Activated naive CD4-positive, alpha-beta T cell treated with anti-CD3 and anti-CD28 coated beads, Interleukin-2, amount 50 U/mL, for 16 hours (primary cell): Measurements from ENCODE around the gene NES.
"Not testable (repeated sequence)": the region's sequence is repeated elsewhere in the genome, so short reads cannot be mapped to it uniquely, and the experiment has no call there.

Experiments used
- DNase-seq: peaks from one replicate; pipeline ENCODE4 v3.0.0-alpha.2; 2020

Gene NES

DNA sequence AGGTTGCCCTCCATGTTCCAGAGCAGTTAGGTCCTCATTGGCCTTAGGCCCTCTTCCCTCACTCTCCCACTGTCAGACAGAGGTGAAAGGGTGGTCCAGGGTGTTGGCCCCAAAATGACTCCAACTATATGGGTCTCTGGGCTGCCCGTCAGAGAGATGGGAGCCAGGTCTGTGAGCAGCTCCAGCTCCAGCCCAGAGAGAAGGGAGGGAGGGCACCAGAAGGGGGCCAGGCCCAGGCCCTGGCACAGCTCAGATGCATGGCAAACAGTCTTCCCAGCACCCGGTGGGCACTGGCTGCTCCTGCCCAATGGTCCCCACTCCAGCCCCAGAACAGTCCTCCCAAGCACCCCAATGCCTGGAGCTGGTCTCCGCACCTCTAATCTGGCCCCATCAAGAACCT is 33.1 kb downstream of the NES start:
- no peak for DNase-seq

DNA sequence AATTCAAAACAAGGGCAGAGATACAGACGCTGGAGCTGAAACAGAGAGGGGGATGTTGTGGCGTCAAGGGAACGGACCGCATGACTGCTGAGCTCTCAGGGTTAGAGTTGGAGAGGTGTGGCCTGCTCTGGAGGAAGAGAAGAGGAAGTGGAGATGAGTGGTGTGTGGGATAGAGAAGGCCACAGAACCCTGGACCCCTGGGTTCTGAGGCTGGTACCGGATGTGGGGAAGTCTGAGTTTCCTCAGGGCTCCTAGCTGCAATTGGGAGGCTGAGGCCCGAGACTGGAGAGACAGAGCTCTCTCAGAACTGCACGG is 33.5 kb downstream of the NES start:
- no peak for DNase-seq

DNA sequence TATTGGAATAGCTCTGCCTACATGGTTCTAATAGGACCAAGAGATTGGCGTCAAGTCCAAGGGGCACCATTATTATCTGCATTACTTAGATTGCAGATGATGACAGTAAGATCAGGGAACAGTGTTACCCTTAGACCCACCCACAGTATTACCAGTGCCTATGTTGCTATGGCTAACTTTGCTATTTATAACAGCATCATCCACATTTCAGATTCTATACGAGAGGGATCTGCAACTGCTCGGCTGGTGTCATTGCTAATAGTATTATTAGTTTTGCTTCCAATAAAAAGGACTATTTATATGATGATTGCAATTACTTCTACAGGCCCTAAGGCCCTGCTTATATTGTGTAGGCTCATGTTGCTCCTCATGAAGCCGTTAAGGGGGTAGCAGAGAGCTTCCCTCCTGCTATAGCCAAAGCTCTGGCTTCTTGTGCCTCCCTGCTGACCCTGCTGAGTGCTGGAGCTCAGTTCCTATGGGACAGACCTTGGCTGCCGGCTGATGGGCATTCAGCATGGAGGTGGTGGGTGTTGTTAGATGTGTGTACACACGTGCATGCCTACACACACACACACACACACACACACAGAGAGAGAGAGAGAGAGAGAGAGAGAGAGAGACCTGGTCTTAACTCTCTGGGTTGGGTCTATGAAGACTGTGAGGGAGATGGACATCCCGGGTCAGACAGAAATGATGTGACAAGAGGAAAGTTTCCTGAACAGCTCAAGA is 34.0 kb downstream of the NES start:
- no peak for DNase-seq

DNA sequence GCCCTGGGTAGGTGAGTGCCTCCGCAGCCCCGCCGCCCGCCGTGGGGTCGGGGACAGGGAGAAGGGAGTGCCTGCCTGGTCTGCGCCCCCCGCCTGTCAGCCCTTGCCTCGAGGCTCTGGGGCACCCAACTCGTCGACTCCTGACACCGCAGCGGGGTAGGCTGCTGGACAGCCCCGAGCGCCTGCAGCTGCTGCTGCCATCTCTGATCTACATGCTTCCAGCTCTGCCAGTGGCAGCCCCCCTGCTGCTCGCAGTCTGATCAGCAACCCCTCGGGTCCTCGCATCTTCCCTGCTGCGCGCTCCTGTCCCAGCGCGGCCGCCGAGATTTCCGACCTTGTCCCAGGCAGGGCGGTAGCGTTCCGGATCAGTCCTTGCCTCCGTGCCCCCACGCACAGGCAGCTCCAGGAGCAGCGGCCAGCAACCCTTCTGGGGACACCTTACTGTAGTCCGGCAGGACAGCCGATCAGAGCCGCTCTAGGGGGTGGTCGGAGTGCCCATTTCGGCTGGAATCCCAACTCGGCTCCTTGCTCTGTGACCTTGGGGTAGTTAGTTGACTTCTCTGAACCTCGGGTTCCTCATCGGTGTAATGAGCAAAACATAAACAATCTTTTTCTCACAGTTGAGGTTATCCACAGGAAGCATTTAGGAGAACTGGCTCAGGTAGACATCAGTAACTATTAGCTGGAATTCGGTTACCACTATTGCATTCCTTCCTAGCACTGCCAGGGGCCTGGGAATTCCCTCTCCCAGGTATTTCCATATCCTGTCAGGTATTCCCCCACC is 34.8 kb downstream of the NES start:
- DNase-seq, result no peak

DNA sequence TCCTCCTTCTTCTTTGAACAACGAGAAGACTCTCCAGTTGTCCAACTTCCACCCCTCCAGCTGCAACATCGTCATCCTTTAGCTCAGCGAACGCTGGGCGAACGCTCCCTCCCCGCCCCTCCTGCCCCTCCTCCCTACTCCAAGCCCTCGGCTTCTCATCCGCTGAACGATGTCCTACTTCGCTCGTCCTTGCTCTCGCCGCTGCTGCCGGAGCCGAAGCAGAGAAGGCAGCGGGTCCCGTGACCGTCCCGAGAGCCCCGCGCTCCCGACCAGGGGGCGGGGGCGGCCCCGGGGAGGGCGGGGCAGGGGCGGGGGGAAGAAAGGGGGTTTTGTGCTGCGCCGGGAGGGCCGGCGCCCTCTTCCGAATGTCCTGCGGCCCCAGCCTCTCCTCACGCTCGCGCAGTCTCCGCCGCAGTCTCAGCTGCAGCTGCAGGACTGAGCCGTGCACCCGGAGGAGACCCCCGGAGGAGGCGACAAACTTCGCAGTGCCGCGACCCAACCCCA is 35.4 kb downstream of the NES start, which contains the start of gene BCAN:
TSS of gene BCAN (plus strand) at position 357 of the 504 bp plus-strand sequence. CDS start 3,938 bp downstream, outside the sequence.
- DNase-seq, result peak; percentile 28

DNA sequence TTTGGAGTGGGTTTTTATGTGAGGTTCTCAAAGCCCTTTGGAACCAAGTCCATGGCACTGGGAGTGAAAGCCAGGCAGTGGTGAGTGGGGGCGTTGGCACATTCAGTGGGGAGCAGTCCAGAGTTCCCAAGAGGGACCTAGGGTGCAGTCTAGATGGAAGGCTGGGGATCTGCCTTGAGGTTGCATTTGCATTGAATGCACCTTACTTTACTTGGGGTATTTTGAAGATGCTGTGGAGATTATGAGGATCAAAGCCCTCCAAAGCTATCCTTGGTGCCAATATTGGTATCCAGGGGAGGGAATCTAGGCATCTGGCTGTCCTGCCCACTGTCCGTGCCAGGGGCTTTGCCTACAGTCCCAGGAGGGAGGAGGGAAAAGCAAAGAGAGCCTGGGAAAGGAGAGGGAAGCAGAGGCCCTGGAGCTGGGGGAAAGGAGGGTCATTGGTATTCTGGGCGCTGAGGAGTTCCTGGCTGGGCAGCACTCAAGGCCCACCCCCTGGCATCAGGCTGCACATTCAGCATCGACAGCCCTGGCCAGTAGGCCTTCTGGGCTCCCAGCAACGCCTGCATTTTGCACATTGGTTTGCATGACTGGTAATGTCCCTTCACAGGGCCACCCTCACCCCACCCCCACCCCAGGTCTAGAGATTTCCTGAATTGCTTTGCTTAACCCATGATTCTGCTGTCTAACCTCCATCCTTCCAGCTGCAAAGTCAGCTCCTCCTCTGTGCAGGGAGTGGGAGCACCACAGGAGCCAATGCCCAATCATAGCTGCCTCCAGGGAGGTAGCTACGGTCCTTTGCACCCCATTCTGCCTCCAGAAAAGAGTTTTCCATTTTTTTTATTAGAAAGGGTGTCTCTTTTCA is 36.1 kb downstream of the NES start:
- DNase-seq, result no peak

DNA sequence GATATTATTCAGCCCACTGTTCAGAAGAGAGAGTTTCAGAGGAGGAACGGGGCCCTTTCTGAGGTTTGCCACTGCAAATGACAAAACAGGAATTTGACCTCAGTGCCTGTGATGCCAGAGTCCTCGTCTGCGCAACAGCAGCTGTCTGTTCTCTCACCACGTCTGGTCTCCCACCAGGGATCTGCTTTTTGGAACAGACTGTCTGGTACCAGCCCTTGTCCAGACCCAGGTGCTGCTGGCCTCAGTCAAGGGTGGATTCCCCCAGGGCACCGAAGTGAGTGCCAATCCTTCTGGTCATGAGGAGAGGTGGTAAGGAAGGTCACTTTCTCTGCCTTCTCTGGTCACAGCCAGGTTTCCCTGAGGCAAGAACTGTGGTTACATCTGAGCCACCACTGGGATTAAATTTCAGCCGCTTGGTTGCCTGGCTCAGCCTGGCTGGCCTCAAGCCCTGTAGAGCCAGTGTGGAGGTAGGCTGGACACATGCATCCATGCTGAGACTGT is 37.6 kb downstream of the NES start:
- DNase-seq, result no peak

DNA sequence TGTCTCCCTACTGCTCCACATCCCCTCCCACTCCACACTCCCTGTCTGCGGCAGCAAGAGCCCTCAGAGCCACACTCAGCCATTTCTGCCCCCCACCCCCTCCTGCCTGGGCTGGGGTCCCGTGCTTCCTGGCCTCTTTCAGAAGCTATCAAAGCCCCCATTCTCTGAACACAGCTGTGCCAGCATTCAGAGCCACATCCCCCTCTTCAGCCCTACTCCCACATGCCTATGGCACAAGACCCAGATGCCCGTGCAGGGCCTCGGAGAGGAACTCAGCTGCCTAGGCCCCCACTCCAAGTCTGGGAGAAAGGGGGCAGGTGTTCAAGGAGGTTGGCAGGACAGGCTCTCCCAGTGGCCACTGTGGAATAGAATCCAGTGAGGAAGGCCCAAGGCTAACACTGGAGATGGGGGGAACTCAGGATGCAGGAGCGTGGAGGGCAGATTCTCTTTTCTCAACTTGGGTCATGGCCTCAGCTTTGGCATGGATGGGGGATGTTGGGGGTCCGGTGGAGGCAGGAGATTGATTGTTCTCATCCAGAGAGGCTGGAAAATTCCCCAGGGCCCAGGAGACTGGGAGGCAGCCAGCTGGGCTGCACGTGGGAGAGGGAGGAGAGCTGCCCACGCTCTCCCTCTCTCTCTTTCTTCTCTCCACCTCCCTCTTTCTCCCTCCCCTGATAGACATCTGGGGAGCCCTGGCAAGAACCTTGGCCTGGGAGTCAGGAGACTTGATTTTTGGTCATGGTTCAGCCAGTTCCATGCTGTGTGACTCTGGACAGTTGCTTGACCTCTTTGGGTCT is 38.8 kb downstream of the NES start:
- DNase-seq, result no peak

DNA sequence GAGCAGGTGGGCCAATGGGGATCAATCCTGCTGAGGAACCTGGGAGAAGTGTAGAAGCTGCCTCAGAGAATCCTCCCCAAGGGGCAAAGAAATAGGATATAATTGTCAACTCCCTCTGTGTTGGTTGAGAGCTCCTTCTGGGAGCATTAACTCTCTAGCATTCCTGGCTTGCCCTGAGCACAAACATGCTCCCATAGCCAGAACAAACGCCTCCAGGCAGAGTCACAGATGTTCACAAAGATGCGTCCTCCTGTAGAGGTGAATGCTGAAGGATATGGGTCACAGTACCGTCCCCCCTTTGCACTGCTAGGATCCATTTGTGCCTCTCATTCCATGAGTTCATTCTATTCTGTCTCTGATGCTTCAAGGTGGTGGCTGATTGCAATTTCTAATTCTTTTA is 44.9 kb downstream of the NES start:
- DNase-seq, result no peak

DNA sequence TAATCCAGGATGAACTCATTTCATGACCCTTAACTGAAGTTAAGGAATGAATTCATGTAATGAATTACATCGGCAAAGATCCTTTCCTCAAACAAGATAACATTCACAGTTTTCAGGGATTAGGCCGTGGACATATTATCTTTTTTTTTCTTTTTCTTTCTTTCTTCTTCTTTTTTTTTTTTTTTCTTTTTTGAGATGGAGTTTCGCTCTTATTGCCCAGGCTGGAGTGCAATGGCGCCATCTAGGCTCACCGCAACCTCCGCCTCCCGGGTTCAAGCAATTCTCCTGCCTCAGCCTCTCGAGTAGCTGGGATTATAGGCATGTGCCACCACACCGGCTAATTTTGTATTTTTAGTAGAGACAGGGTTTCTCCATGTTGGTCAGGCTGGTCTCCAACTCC is 46.1 kb downstream of the NES start:
- not testable (repeated sequence) for DNase-seq

DNA sequence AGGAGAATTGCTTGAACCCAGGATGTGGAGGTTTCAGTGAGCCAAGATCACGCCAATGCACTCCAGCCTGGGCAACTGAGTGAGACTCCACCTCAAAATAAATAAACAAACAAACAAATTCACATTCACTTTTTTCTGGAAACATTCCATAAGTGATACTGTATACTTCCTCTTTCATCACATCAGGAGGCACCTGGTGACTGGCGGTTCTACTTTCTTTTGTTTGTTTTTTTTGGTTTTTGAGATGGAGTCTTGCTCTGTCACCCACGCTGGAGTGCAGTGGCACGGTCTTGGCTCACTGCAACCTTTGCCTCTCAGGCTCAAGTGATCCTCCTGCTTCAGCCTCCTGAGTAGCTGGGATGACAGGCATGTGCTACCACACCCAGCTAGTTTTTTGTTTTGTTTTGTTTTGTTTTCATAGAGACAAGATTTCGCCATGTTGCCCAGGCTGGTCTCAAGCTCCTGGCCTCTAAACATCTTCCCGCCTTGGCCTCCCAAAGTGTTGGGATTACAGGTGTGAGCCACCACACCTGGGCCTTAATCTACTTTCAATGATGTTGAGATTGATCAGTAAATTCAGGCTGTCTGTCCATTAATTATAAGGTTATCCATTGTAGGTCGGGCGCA is 47.3 kb downstream of the NES start:
- DNase-seq, result no peak

DNA sequence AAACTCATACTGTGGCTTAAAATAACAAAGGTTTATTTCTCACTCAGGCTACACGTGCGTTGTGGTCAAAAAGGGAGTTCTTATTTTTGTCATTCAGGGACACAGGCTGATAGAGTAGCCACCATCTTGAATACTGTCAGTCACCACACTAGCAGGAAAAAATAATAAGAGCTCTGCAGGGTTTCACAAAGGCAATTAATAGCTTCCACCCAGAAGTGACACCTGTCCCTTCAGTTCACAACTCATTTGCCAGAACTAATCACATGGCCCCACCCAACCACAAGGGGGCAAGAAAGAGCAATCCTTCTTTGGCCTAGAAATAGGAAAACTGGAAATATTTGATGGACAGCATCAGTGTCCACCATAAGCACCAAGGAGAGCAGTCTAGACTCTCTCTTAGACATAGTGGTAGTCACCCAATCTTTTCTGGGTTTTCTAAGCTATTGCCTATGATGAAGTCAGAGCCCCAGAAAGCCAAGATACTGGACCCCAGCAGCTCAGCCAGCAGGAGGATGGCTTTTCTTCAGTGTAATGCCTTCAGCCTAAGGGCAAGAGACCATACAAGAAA is 49.8 kb downstream of the NES start:
- DNase-seq, result peak; percentile 37

DNA sequence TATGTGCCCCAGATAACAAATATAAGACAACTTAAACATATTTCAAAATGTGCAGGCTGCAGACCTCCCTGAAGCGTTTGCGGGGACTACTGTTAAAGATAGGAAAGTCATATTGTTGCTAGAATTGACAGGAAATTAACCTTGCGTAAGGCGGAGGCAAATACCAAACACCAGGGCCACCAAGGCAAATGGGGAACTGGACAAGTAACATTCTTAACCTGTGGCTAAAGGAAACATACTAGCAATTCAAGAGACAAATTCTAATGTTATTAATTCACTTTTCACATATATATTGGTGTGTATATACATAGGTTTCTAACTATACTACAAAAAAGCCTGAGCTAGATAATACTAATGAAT is 51.1 kb downstream of the NES start:
- DNase-seq, result no peak

DNA sequence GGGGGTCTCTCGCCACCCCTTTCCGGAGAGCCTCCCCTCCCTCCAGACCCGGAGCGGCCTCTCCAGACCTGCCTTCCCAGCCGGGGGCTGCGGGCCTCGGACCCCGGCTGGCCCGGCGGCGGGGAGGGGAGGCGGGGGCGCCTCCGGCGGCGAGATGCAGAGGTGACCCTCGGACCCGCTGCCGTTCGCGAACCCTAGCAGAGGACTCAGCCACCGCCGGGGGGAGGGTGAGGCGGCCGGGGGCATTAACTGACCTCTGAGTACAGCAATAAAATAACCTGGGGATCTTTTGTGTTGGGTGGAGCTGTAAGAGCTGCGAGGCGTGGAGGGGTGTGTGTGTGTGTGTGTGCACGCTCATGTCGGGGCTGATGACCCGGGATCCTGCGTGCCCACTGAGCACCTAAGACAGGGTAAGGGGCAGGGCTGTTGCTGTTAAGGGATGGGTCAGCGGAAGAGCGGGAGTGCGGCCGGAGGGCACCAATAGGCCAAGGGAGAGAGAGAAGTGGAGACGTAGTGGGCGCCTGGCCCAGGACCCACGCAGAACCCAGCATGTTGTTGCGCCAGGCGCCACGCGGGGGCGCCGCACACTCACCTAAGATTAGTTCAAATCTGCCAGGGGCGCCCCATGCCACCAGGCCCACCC is 51.6 kb downstream of the NES start:
- DNase-seq, result peak; percentile 76

DNA sequence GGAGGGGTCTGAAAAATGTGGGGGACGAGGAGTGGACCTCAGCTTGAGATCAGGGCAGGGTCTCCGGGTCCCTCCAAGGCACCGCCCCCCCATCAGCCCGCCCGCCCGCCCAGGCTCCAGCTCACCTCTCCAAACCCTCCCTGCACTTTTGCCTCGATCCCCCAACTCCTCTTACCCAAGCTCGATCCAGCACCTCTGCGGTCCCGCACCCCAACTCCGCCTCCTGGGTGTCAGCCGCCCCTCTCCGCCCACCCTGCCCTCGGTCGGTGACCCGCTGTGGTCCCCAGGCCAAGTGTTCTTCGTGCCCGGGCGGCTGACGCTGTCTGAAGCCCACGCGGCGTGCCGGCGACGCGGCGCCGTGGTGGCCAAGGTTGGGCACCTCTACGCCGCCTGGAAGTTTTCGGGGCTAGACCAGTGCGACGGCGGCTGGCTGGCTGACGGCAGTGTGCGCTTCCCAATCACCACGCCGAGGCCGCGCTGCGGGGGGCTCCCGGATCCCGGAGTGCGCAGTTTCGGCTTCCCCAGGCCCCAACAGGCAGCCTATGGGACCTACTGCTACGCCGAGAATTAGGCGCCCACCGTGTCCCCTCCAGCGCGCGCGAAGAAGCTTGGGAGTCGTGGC is 52.3 kb downstream of the NES start:
- DNase-seq, result no peak

DNA sequence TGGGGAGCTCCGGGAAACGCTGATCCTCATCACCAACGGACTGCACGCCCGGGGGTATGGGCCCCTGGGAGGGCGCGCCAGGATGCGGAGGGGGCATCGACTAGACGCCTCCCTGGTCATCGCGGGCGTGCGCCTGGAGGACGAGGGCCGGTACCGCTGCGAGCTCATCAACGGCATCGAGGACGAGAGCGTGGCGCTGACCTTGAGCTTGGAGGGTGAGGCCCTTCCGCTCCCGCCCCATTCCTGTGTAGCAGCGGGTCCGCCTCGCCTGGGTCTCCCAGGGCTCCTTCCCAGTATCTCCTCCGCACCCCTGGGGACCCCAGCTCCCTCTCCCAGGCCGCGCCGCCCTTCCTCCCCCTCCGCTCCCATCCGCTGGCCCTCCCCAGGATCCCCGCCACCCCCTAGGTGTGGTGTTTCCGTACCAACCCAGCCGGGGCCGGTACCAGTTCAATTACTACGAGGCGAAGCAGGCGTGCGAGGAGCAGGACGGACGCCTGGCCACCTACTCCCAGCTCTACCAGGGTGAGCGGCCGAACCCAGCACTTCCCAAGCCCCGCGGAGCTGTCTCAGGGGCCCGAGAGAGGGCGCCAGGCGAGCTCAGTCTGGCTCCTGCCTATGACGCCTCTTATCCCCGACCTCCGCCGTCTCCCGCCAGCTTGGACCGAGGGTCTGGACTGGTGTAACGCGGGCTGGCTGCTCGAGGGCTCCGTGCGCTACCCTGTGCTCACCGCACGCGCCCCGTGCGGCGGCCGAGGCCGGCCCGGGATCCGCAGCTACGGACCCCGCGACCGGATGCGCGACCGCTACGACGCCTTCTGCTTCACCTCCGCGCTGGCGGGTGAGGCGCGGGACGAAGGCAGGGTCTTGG is 53.0 kb downstream of the NES start:
- DNase-seq, result peak; percentile 52

DNA sequence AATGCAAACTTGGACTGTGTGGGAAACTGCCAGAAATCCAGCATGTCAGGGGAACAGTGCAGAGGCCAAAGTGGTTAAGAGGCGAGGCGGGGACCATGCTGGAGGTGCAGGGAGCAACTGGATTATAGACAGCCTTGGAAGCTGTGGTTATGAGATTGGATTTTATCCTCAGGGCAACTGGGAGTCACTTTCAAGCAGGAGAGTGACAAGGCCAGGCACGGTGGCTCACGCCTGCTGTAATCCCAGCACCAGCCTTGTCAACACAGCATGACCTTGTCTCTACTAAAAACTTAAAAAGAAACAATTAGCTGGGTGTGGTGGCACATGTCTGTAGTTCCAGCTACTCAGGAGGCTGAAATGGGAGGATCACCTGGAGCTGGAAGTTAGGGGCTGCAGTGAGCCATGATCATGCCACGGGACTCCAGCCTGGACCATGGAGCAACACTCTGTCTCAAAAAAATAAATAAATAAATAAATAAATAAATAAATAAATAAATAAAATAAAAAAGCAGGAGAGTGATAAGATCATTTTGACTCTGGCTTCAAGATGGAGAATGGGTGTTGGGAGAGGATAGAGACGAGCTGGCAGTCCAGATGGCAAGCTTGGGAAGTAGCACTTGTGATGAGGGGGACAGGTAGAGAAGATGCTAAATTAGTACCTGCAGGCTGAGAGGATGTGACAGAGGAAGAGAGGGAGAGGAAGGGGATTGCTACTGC is 54.5 kb downstream of the NES start:
- no peak for DNase-seq

DNA sequence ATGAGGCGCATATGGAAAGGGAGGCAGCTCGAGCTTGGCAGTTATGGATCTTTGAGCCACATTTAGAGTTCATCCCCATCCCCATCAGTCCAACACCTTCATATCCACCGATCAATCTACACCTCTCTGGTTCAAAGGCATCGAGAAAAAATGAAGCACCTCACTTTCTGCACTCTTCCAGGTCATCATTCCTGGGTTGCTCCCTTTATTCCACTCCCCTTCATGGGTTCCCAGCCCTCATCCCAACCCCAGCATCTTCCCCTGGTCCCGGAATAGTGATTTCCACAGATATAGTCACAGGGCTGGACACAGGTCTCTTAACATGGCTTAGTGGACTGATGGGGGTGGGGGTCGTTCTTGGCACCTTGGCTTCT is 57.6 kb downstream of the NES start:
- no peak for DNase-seq
